Thymus (tissue), 11 donors: ENCODE measurements around the gene HERC4. TPM values are rescaled to one million over a fixed set of nuclear protein-coding genes. Genes with fewer than 3 reads are reported as not detected.
"Not testable (repeated sequence)": the region's sequence is repeated elsewhere in the genome, so short reads cannot be mapped to it uniquely, and the experiment has no call there.

ENCODE experiments used
- DNase-seq, 9 donors: peaks; one replicate each; pipeline ENCODE4 v3.0.0-alpha.2; 2013; ENCODE audit warnings: low spot score in 9 of 9, low read depth in 6 of 9, missing footprints in 1 of 9
- H3K27ac ChIP-seq, 2 donors: one replicate each; pipeline ENCODE4 v1.5.1; 2013; ENCODE audit warnings: control low read depth in 1 of 2, low read depth in 1 of 2, low read length in 1 of 2, mild to moderate bottlenecking in 1 of 2, moderate library complexity in 1 of 2
- H3K27me3 ChIP-seq, 2 donors: one replicate each; pipeline ENCODE4 v1.5.1; 2013; ENCODE audit warnings: low read length in 1 of 2; ENCODE audit not compliant: control insufficient read depth in 2 of 2, insufficient read depth in 1 of 2
- H3K36me3 ChIP-seq, 2 donors: one replicate each; pipeline ENCODE4 v1.5.1; 2013; ENCODE audit warnings: low read length in 1 of 2, mild to moderate bottlenecking in 1 of 2, moderate library complexity in 1 of 2; ENCODE audit not compliant: control insufficient read depth in 2 of 2, insufficient read depth in 2 of 2
- H3K4me1 ChIP-seq, 2 donors: one replicate each; pipeline ENCODE4 v1.5.1; 2013; ENCODE audit warnings: low read length in 2 of 2; ENCODE audit not compliant: control insufficient read depth in 2 of 2, insufficient read depth in 2 of 2
- H3K4me3 ChIP-seq, 2 donors: one replicate each; pipeline ENCODE4 v1.5.1; 2013; ENCODE audit warnings: low read length in 2 of 2, control low read depth in 1 of 2, mild to moderate bottlenecking in 1 of 2
- H3K9me3 ChIP-seq, 2 donors: one replicate each; pipeline ENCODE4 v1.5.1; 2013; ENCODE audit warnings: low read length in 1 of 2, mild to moderate bottlenecking in 1 of 2; ENCODE audit not compliant: control insufficient read depth in 2 of 2, insufficient read depth in 1 of 2
- whole genome bisulfite sequencing: extraction: QIAGEN DNeasy Blood & Tissue Kit; methylation state at CpG from one replicate; pipeline ENCODE4 v1.1.7; 2013; 5-methylcytosine and 5-hydroxymethylcytosine counted together
- polyA plus RNA-seq: library from polyadenylated mRNA; stranded (reverse); fragments of 200-250 nt; gene quantifications from one replicate; pipeline ENCODE4 v1.2.3, GENCODE V29; 2013
- total RNA-seq: library from RNA; stranded (reverse); fragments of 120-200 nt; gene quantifications from one replicate; pipeline ENCODE4 v1.2.4, GENCODE V29; 2013
- donor health status: healthy.

HERC4 gene
- total and polyA plus RNA-seq, 2 donors: 25.0 to 35.0 TPM

GRCh38 chr10:67912331-67912946 lies 162.6 kb downstream of the HERC4 start:
- no peak overlapping the region for H3K4me3 ChIP-seq
- peaks cover 31 to 70% of the 10 kb centered on the region in 2 donors for H3K36me3 ChIP-seq
- H3K9me3 ChIP-seq: no peaks in the 10 kb centered on the region
- no peak overlapping the region for H3K27ac ChIP-seq
- DNase-seq: no peak
- no peaks in the 10 kb centered on the region for H3K4me1 ChIP-seq
- no peaks in the 10 kb centered on the region for H3K27me3 ChIP-seq
- 97% methylated on average over 2 of the region's 2 CpGs for WGBS

DNA sequence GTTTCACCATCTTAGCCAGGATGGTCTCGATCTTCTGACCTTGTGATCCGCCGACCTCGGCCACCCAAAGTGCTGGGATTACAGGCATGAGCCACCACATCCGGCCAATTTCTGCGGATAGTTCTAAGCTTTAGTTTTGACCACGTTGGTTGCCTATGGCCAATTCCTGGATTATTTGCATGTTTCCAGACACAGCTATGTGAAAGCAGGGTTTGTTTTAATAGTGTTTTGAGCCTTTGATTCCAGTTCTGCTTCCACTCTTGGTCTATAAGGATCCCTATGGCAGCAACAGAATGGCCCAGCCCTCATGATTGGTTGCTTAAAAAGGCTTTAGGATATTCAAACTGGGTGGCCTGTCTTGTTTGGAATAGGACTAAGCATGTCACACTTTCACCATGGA lies 171.5 kb downstream of the HERC4 start:
- Histone ChIP-seq H3K27me3 (no peaks in the 10 kb centered on the region), H3K36me3 (peaks cover 26 to 50% of the 10 kb centered on the region in 2 donors), H3K4me1 (no peaks in the 10 kb centered on the region), H3K27ac (no peak overlapping the region), H3K4me3 (no peak overlapping the region), H3K9me3 (no peaks in the 10 kb centered on the region)
- no peak for DNase-seq
- 98% methylated on average over 7 of the region's 7 CpGs for WGBS

DNA sequence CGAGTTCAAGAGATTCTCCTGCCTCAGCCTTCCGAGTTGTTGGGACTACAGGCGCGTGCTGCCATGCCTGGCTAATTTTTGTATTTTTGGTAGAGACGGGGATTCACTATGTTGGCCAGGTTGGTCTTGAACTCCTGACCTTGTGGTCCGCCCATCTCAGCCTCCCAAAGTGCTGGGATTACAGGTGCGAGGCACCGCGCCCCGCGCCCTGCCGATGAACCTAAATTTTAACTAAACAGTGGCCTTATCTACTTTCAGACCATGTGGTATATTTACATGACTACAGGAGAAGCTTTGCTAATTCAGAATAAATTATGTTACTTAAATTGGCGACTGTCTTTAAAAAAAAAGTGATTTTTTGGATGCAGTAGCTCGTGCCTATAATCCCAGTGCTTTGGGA lies 181.4 kb downstream of the HERC4 start:
- no peaks in the 10 kb centered on the region for H3K9me3 ChIP-seq
- DNase-seq: no peak
- no peak overlapping the region for H3K4me3 ChIP-seq
- no peak overlapping the region for H3K27ac ChIP-seq
- 99% methylated on average over 14 of the region's 14 CpGs for WGBS
- H3K27me3 ChIP-seq: no peaks in the 10 kb centered on the region
- H3K4me1 ChIP-seq: no peaks in the 10 kb centered on the region
- H3K36me3 ChIP-seq: peaks cover 58 to 78% of the 10 kb centered on the region in 2 donors

- Histone ChIP-seq H3K9me3 (no peaks in the 10 kb centered on the region), H3K4me3 (peak overlapping the region; percentile 64 to 81), H3K27ac (peak overlapping the region; percentile 92 to 97), H3K27me3 (no peaks in the 10 kb centered on the region), H3K4me1 (peaks cover 8 to 11% of the 10 kb centered on the region in 2 donors), H3K36me3 (peaks cover 10 to 32% of the 10 kb centered on the region in 2 donors)
- peak; percentile 36 to 87 (median 67) for DNase-seq
- WGBS: under 1% methylated on average over 73 of the region's 73 CpGs
These were observed 190.0 kb downstream of the HERC4 start for GRCh38 chr10:67884842-67885670.

DNA sequence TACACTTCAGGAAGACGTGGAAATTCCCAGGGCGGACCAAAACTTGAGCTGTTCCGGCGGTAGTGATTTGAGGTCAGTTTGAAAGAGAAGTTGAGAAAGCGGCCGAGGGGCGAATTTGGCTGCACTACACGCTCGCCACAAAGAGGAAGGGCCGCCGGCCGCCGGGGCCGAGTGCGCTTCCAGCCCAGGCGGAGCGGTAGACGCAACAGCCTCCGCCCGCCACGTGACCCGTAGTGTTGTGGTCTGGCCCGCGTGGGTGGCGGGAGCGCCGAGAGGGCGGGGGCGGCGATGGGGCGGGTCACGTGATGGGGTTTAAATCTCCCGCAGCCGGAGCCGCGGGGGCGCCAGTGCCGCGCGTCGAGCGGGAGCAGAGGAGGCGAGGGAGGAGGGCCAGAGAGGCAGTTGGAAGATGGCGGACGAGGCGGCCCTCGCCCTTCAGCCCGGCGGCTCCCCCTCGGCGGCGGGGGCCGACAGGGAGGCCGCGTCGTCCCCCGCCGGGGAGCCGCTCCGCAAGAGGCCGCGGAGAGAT lies 190.7 kb downstream of the HERC4 start, which contains the start of gene SIRT1:
TSS of gene SIRT1 (plus strand) at position 344 of the 529 bp plus-strand sequence. CDS start at position 410, 66 bp downstream.
- DNase-seq: peak; percentile 61 to 93 (median 83)
- WGBS: under 1% methylated on average over 62 of the region's 62 CpGs
- Histone ChIP-seq H3K36me3 (peaks cover 10 to 26% of the 10 kb centered on the region in 2 donors), H3K27me3 (no peaks in the 10 kb centered on the region), H3K9me3 (no peaks in the 10 kb centered on the region), H3K27ac (peak within 1 kb of the TSS; percentile 92 to 97), H3K4me1 (peaks cover 8 to 11% of the 10 kb centered on the region in 2 donors), H3K4me3 (peak within 1 kb of the TSS; percentile 64 to 81)

DNA sequence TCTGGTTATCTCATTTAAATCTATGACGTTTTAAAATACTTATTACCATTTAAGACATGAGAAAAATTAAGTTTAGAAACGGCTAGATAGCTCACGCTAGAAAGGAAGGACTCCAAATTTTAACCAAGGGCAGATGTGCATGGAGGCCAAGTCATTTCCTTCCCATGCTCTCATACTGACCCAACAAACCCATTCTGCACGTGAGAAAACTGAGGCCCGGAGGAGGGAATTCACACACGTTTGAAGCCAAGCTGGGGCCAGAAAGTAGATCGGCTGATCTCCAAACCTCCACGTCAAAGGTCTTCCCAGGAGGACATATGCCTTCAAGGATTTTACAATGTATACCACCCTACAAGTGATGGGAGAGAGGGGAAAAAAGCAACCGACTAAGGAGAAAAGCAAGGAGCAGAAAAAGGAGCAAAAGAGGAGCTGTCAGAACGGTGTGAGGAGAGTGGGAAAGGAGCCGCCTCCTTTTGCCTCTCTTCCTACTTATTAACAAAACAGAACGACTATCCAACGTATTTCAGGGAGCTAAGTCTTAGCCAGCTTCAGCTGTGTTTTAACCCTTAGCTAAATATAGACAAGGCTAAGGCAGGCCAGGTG lies 191.3 kb downstream of the HERC4 start:
- peak in 4 of 9 donors; percentile 2 to 45 (median 10) for DNase-seq
- no peaks in the 10 kb centered on the region for H3K27me3 ChIP-seq

GRCh38 chr10:67878133-67878532 lies 196.9 kb downstream of the HERC4 start:
- Histone ChIP-seq H3K4me3 (no peak overlapping the region), H3K27me3 (no peaks in the 10 kb centered on the region), H3K9me3 (no peaks in the 10 kb centered on the region), H3K4me1 (no peaks in the 10 kb centered on the region), H3K27ac (no peak overlapping the region), H3K36me3 (no peaks in the 10 kb centered on the region)
- 97% methylated on average over 7 of the region's 7 CpGs for WGBS
- no peak for DNase-seq

More for the DNA sequence above, 191.3 kb downstream of the HERC4 start:
- Histone ChIP-seq H3K36me3 (peaks cover 10 to 21% of the 10 kb centered on the region in 2 donors), H3K9me3 (no peaks in the 10 kb centered on the region), H3K4me3 (peak overlapping the region; percentile 51 to 64), H3K4me1 (peaks cover 8 to 11% of the 10 kb centered on the region in 2 donors), H3K27ac (peak overlapping the region; percentile 79 to 97)
- WGBS: 39% methylated on average over 13 of the region's 13 CpGs

GRCh38 chr10:67877421-67877820 lies 197.7 kb downstream of the HERC4 start:
- 97% methylated on average over 11 of the region's 11 CpGs for WGBS
- not testable (repeated sequence) for H3K4me1 ChIP-seq, H3K4me3 ChIP-seq, H3K27me3 ChIP-seq, H3K27ac ChIP-seq, H3K36me3 ChIP-seq, DNase-seq, H3K9me3 ChIP-seq
